ENCODE measurements around the gene HELZ. TPM values are rescaled to one million over a fixed set of nuclear protein-coding genes. Genes with fewer than 3 reads are reported as not detected.
"Not testable (repeated sequence)": the region's sequence is repeated elsewhere in the genome, so short reads cannot be mapped to it uniquely, and the experiment has no call there.

HELZ gene
- total and polyA plus RNA-seq, 2 donors (not counting 3 experiments of a cell fraction or from before 2014, with no cell fraction given), result 8.0 to 47.3 TPM

- no peaks in the 10 kb centered on the region for H3K27me3 ChIP-seq (ENCODE audit: control insufficient read depth in 2 of 2, insufficient read depth in 2 of 2, low read length in 2 of 2)
- no peak overlapping the region for H3K4me3 ChIP-seq (replicated peaks in 1 of 3; ENCODE audit: insufficient read depth in 1 of 3, low read depth in 1 of 3, low read length in 3 of 3)
- H2AFZ ChIP-seq (ENCODE audit: low read depth, low read length), result no peak overlapping the region
- H3K4me2 ChIP-seq (ENCODE audit: insufficient read depth, low read length), result no peak overlapping the region
- DNase-seq (ENCODE audit: low read depth, low spot score) (no peak), FAIRE-seq (no peak)
- no peaks in the 10 kb centered on the region for H3K9me3 ChIP-seq (replicated peaks; ENCODE audit: control insufficient read depth, insufficient read depth, low read length)
- dilution Hi-C loops (cut with MboI; ENCODE audit: extremely low pct_ligation_motif_present, low sequenced_read_pairs) (no loop called here), intact Hi-C loops (cut with micrococcal nuclease) (no loop called here)
- TF ChIP-seq, protein P1, sequence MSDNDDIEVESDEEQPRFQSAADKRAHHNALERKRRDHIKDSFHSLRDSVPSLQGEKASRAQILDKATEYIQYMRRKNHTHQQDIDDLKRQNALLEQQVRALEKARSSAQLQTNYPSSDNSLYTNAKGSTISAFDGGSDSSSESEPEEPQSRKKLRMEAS (IDR thresholded peaks at IDR 0.05; ENCODE audit: insufficient read depth, insufficient read length), result no peak
- no peaks in the 10 kb centered on the region for H4K20me1 ChIP-seq (replicated peaks; ENCODE audit: control insufficient read depth, extremely low read depth, insufficient read depth, low read length)
- no peaks in the 10 kb centered on the region for H3K79me2 ChIP-seq (ENCODE audit: control insufficient read depth, insufficient read depth, low read length)
- no TSS peak for BruUV-seq (replicated peaks)
- no peaks in the 10 kb centered on the region for H3K36me3 ChIP-seq (ENCODE audit: control insufficient read depth in 2 of 2, extremely low read depth in 1 of 2, insufficient read depth in 2 of 2, low read length in 2 of 2)
- H3K27ac ChIP-seq (ENCODE audit: insufficient read depth, low read depth, low read length), result no peak overlapping the region
- no peak overlapping the region for H3K9ac ChIP-seq (replicated peaks; ENCODE audit: extremely low read depth, insufficient read depth, low read length)
- CTCF ChIA-PET, result interaction anchor here (0.9 to 2.0 kb wide), 2 partner anchors 16 to 19 kb away, joined by 4 to 5 read pairs; no protein-coding TSS in a partner anchor
- no peaks in the 10 kb centered on the region for H3K4me1 ChIP-seq (ENCODE audit: control insufficient read depth, extremely low read depth, insufficient read depth, low read length)
- POLR2A ChIA-PET, result no interaction called here
- no peaks in the 10 kb centered on the region for H3K9me1 ChIP-seq (replicated peaks; ENCODE audit: control insufficient read depth, extremely low read depth, insufficient read depth, low read length)
Observed at GRCh38 chr17:67273900-67274299, 28.9 kb upstream of the HELZ start.

- Histone ChIP-seq H3K4me3 (replicated peaks in 1 of 3; ENCODE audit: insufficient read depth in 1 of 3, low read depth in 1 of 3, low read length in 3 of 3) (no peak overlapping the region), H3K9me3 (replicated peaks; ENCODE audit: control insufficient read depth, insufficient read depth, low read length) (no peaks in the 10 kb centered on the region), H3K36me3 (ENCODE audit: control insufficient read depth in 2 of 2, extremely low read depth in 1 of 2, insufficient read depth in 2 of 2, low read length in 2 of 2) (no peaks in the 10 kb centered on the region), H3K4me2 (ENCODE audit: insufficient read depth, low read length) (no peak overlapping the region), H3K9me1 (replicated peaks; ENCODE audit: control insufficient read depth, extremely low read depth, insufficient read depth, low read length) (no peaks in the 10 kb centered on the region), H2AFZ (ENCODE audit: low read depth, low read length) (no peak overlapping the region), H3K27me3 (ENCODE audit: control insufficient read depth in 2 of 2, insufficient read depth in 2 of 2, low read length in 2 of 2) (no peaks in the 10 kb centered on the region), H3K27ac (ENCODE audit: insufficient read depth, low read depth, low read length) (no peak overlapping the region), H4K20me1 (replicated peaks; ENCODE audit: control insufficient read depth, extremely low read depth, insufficient read depth, low read length) (no peaks in the 10 kb centered on the region), H3K79me2 (ENCODE audit: control insufficient read depth, insufficient read depth, low read length) (no peaks in the 10 kb centered on the region), H3K9ac (replicated peaks; ENCODE audit: extremely low read depth, insufficient read depth, low read length) (no peak overlapping the region), H3K4me1 (ENCODE audit: control insufficient read depth, extremely low read depth, insufficient read depth, low read length) (no peaks in the 10 kb centered on the region)
- DNase-seq (ENCODE audit: low read depth, low spot score) (peak; percentile 11), FAIRE-seq (peak; percentile 72)
- TF ChIP-seq EZH2 (IDR thresholded peaks at IDR 0.05; ENCODE audit: borderline replicate concordance, low read depth, low read length, severe bottlenecking), result no peak
- TF ChIP-seq, protein P2, sequence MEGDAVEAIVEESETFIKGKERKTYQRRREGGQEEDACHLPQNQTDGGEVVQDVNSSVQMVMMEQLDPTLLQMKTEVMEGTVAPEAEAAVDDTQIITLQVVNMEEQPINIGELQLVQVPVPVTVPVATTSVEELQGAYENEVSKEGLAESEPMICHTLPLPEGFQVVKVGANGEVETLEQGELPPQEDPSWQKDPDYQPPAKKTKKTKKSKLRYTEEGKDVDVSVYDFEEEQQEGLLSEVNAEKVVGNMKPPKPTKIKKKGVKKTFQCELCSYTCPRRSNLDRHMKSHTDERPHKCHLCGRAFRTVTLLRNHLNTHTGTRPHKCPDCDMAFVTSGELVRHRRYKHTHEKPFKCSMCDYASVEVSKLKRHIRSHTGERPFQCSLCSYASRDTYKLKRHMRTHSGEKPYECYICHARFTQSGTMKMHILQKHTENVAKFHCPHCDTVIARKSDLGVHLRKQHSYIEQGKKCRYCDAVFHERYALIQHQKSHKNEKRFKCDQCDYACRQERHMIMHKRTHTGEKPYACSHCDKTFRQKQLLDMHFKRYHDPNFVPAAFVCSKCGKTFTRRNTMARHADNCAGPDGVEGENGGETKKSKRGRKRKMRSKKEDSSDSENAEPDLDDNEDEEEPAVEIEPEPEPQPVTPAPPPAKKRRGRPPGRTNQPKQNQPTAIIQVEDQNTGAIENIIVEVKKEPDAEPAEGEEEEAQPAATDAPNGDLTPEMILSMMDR (IDR thresholded peaks at IDR 0.05; ENCODE audit: extremely low read depth in 1 of 2, insufficient read depth in 1 of 2, low read depth in 1 of 2, low read length in 2 of 2), result peak; percentile 31 to 38
- intact Hi-C loops (cut with micrococcal nuclease) (no loop called here), dilution Hi-C loops (cut with MboI; ENCODE audit: extremely low pct_ligation_motif_present, low sequenced_read_pairs) (no loop called here)
- BruUV-seq (replicated peaks), result no TSS peak
- CTCF ChIA-PET, result interaction anchor here (0.5 to 2.0 kb wide), 14 partner anchors 9 to 128 kb away, joined by 3 to 9 read pairs (median 4); partner anchors contain the start of gene HELZ
- POLR2A ChIA-PET, result interaction anchor here (1.1 kb wide), 1 partner anchor 27 kb away, joined by 3 read pairs; the partner anchor contains the start of gene HELZ
Observed at GRCh38 chr17:67272312-67273047, 27.5 kb upstream of the HELZ start.

GRCh38 chr17:67271187-67271586 is 26.2 kb upstream of the HELZ start:
- H3K9me3 ChIP-seq (replicated peaks; ENCODE audit: control insufficient read depth, insufficient read depth, low read length); FAIRE-seq; intact Hi-C loops (cut with micrococcal nuclease); H2AFZ ChIP-seq (ENCODE audit: low read depth, low read length); H3K79me2 ChIP-seq (ENCODE audit: control insufficient read depth, insufficient read depth, low read length); H3K4me1 ChIP-seq (ENCODE audit: control insufficient read depth, extremely low read depth, insufficient read depth, low read length); dilution Hi-C loops (cut with MboI; ENCODE audit: extremely low pct_ligation_motif_present, low sequenced_read_pairs); H3K4me3 ChIP-seq (replicated peaks in 1 of 3; ENCODE audit: insufficient read depth in 1 of 3, low read depth in 1 of 3, low read length in 3 of 3); H3K9ac ChIP-seq (replicated peaks; ENCODE audit: extremely low read depth, insufficient read depth, low read length); H3K4me2 ChIP-seq (ENCODE audit: insufficient read depth, low read length); H3K27ac ChIP-seq (ENCODE audit: insufficient read depth, low read depth, low read length); H3K36me3 ChIP-seq (ENCODE audit: control insufficient read depth in 2 of 2, extremely low read depth in 1 of 2, insufficient read depth in 2 of 2, low read length in 2 of 2); H4K20me1 ChIP-seq (replicated peaks; ENCODE audit: control insufficient read depth, extremely low read depth, insufficient read depth, low read length); H3K27me3 ChIP-seq (ENCODE audit: control insufficient read depth in 2 of 2, insufficient read depth in 2 of 2, low read length in 2 of 2); BruUV-seq (replicated peaks); POLR2A ChIA-PET; H3K9me1 ChIP-seq (replicated peaks; ENCODE audit: control insufficient read depth, extremely low read depth, insufficient read depth, low read length); DNase-seq (ENCODE audit: low read depth, low spot score): not testable (repeated sequence)
- CTCF ChIA-PET, result interaction anchor here (1.7 kb wide), 1 partner anchor 10 kb away, joined by 4 read pairs; no protein-coding TSS in a partner anchor
